ENCODE results near the gene BBS9. TPM values are rescaled to one million over a fixed set of nuclear protein-coding genes. Genes with fewer than 3 reads are reported as not detected.

BBS9 gene
- total RNA-seq, 4 donors from 2014 or later: 11.2 to 34.5 (median 20.4) TPM

DNA sequence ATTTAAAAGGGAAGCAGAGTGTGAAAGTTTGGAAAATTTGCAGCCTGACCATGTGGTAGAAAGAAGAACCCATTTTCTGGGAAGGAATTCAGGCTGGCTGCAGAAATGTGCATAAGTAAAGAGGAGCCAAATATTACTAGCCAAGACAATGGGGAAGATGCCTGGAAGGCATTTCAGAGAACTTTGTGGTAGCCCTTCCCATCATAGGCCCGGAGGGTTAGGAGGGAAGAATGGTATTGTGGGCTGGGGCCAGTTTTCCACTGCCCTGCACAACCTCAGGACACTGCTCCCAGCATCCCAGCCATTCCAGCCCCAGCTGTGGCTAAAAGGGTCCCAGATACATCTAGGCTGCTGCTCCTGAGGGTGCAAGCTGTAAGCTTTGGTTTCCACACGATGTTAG, 497.5 kb downstream of the BBS9 start:
- no peak for ATAC-seq

DNA sequence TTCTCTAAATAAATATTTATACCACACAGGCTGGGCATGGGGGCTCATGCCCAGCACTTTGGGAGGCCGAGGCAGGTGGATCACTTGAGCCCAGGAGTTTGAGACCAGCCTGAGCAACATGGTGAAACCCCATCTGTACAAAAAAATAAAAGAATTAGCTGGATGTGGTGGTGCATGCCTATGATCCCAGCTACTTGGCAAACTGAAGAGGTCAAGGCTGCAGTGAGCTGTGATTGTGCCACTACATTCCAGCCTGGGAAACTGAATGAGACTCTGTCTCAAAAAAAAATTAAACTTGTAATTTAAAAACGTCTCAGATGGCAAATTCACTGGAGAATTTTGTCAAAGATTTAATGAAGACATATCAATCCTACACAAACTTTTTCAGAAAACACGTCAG, 498.4 kb downstream of the BBS9 start:
- Histone ChIP-seq H3K9me3 (peaks cover 0 to 10% (median 0%) of the 10 kb centered on the region in 3 donors), H3K4me1 (peaks cover 0 to 25% (median 0%) of the 10 kb centered on the region in 3 donors), H3K36me3 (no peaks in the 10 kb centered on the region), H3K27me3 (no peaks in the 10 kb centered on the region), H3K27ac (no peak overlapping the region), H3K4me3 (no peak overlapping the region)
- no peak for TF ChIP-seq EP300 (IDR thresholded peaks at IDR 0.05)
- TF ChIP-seq CTCF (IDR thresholded peaks at IDR 0.05): no peak
- TF ChIP-seq POLR2A (IDR thresholded peaks at IDR 0.05): no peak
- no peak for TF ChIP-seq POLR2AphosphoS5 (IDR thresholded peaks at IDR 0.05)
- WGBS, 2 donors (ENCODE audit: low coverage in 1 of 2): 60 to 70% methylated on average over 2 to 3 of the region's 3 CpGs
- no peak for ATAC-seq

More for the DNA sequence above, 497.5 kb downstream of the BBS9 start:
- peaks cover 0 to 10% (median 0%) of the 10 kb centered on the region in 3 donors for H3K9me3 ChIP-seq
- no peak overlapping the region for H3K27ac ChIP-seq
- H3K27me3 ChIP-seq: no peaks in the 10 kb centered on the region
- H3K36me3 ChIP-seq: no peaks in the 10 kb centered on the region
- H3K4me1 ChIP-seq: peaks cover 0 to 25% (median 0%) of the 10 kb centered on the region in 3 donors
- no peak overlapping the region for H3K4me3 ChIP-seq
- WGBS, 2 donors (ENCODE audit: low coverage in 1 of 2): 100% methylated on average over 1 of the region's 2 CpGs
- no peak for TF ChIP-seq CTCF (IDR thresholded peaks at IDR 0.05)
- TF ChIP-seq POLR2A (IDR thresholded peaks at IDR 0.05): no peak
- no peak for TF ChIP-seq EP300 (IDR thresholded peaks at IDR 0.05)

DNA sequence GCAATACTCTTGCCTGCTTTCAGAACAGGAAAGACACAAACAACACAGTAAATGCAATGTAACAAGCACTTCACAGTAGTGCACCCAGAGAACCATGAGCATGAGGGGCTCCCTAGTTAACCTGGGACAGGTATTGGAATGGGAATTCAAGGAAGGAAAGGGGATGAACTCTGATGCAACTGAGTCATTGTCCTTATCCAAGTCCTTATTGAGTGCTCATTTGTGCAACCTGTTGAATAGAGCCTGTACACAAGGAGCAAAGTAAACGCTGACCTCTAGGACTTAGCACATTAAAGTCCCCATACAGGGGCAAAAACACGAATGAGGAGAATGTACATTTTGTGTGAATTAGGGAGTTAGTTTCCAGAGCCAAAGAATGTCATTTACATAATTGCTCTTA, 499.5 kb downstream of the BBS9 start:
- ATAC-seq: no peak
- H3K9me3 ChIP-seq: peaks cover 0 to 10% (median 0%) of the 10 kb centered on the region in 3 donors
- no peak overlapping the region for H3K4me3 ChIP-seq
- H3K27me3 ChIP-seq: no peaks in the 10 kb centered on the region
- 81 to 83% methylated on average over 2 of the region's 2 CpGs for WGBS, 2 donors (ENCODE audit: low coverage in 1 of 2)
- no peaks in the 10 kb centered on the region for H3K36me3 ChIP-seq
- H3K27ac ChIP-seq: no peak overlapping the region
- H3K4me1 ChIP-seq: peaks cover 0 to 25% (median 0%) of the 10 kb centered on the region in 3 donors
- no peak for TF ChIP-seq POLR2A (IDR thresholded peaks at IDR 0.05)
- no peak for TF ChIP-seq CTCF (IDR thresholded peaks at IDR 0.05)
- no peak for TF ChIP-seq POLR2AphosphoS5 (IDR thresholded peaks at IDR 0.05)
- no peak for TF ChIP-seq EP300 (IDR thresholded peaks at IDR 0.05)

DNA sequence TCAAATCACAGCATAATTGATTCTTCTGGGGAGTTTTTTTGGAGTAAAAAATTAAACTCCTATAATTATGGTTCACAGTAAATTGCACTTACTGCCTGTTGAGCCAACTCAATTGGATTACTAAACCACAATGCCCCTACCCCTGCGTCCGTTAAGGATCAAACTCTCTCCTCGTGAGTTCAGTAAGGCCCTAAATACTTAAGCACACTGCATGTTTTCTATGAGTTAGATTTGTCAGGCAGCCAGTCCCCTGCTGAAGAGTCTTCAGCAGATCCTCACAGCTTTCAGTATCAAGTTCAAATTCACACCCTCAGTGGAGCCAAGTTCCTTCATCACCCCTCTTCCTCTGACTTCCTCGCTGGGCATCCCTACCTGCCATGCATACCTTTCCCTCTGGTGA, 501.0 kb downstream of the BBS9 start:
- ATAC-seq: no peak
- Histone ChIP-seq H3K4me1 (peaks cover 0 to 25% (median 0%) of the 10 kb centered on the region in 3 donors), H3K27ac (no peak overlapping the region), H3K9me3 (peaks cover 0 to 10% (median 0%) of the 10 kb centered on the region in 3 donors), H3K36me3 (no peaks in the 10 kb centered on the region), H3K4me3 (no peak overlapping the region), H3K27me3 (no peaks in the 10 kb centered on the region)
- 47 to 85% methylated on average over 3 to 4 of the region's 4 CpGs for WGBS, 2 donors (ENCODE audit: low coverage in 1 of 2)
- no peak for TF ChIP-seq EP300 (IDR thresholded peaks at IDR 0.05)
- TF ChIP-seq CTCF (IDR thresholded peaks at IDR 0.05): no peak
- no peak for TF ChIP-seq POLR2AphosphoS5 (IDR thresholded peaks at IDR 0.05)
- no peak for TF ChIP-seq POLR2A (IDR thresholded peaks at IDR 0.05)

GRCh38 chr7:33632322-33632721, 503.0 kb downstream of the BBS9 start:
- Histone ChIP-seq H3K4me3 (no peak overlapping the region), H3K4me1 (peaks cover 0 to 25% (median 0%) of the 10 kb centered on the region in 3 donors), H3K36me3 (no peaks in the 10 kb centered on the region), H3K27me3 (no peaks in the 10 kb centered on the region), H3K27ac (no peak overlapping the region), H3K9me3 (no peaks in the 10 kb centered on the region)
- ATAC-seq: no peak
- 97 to 100% methylated on average over 13 to 15 of the region's 24 CpGs for WGBS, 2 donors (ENCODE audit: low coverage in 1 of 2)
- TF ChIP-seq POLR2AphosphoS5 (IDR thresholded peaks at IDR 0.05): no peak
- no peak for TF ChIP-seq CTCF (IDR thresholded peaks at IDR 0.05)
- TF ChIP-seq EP300 (IDR thresholded peaks at IDR 0.05): no peak
- TF ChIP-seq POLR2A (IDR thresholded peaks at IDR 0.05): no peak

All from gastroesophageal sphincter (tissue), 4 donors.